Ascending aorta (tissue), 2 donors: ENCODE results near the gene ANKS3. TPM values are rescaled to one million over a fixed set of nuclear protein-coding genes. Genes with fewer than 3 reads are reported as not detected.
A peak's percentile ranks its signal among the peaks of the same experiment; 100 is the strongest.

Experiments
- DNase-seq, 2 donors: peaks; one replicate each; pipeline ENCODE4 v3.0.0-alpha.2; 2019; ENCODE audit warnings: low spot score in 2 of 2
- H3K27ac ChIP-seq, 2 donors: fragments of 200-600 bp; sonication (generic); one replicate each; pipeline ENCODE4 v1.5.1; 2016 to 2017; ENCODE audit warnings: mild to moderate bottlenecking in 1 of 2
- H3K27me3 ChIP-seq: fragments of 200-600 bp; sonication (generic); one replicate; pipeline ENCODE4 v1.5.1; 2017
- H3K36me3 ChIP-seq, 2 donors: fragments of 200-600 bp; sonication (generic); one replicate each; pipeline ENCODE4 v1.5.1; 2016
- H3K4me1 ChIP-seq, 2 donors: fragments of 200-600 bp; sonication (generic); one replicate each; pipeline ENCODE4 v1.5.1; 2016 to 2017; ENCODE audit warnings: mild to moderate bottlenecking in 1 of 2
- H3K4me3 ChIP-seq, 2 donors: fragments of 200-600 bp; sonication (generic); one replicate each; pipeline ENCODE4 v1.5.1; 2016 to 2017; ENCODE audit warnings: mild to moderate bottlenecking in 1 of 2
- H3K9me3 ChIP-seq, 2 donors: fragments of 200-600 bp; sonication (generic); one replicate each; pipeline ENCODE4 v1.5.1; 2016
- CTCF ChIP-seq, 3 experiments: fragments of 200-600 bp in 2 of 3; fragments of 450-650 bp in 1 of 3; sonication (generic) in 2 of 3; IDR thresholded peaks; one replicate each; pipeline ENCODE4 v1.5.1; 2016 to 2019; ENCODE audit warnings: antibody characterized with exemption in 3 of 3, mild to moderate bottlenecking in 1 of 3, moderate library complexity in 1 of 3
- intact Hi-C: fragments of 100-400 bp; cut with DNase I; formaldehyde crosslinking; loops from one replicate; pipeline ENCODE4 v1.15.1; 2023
- total RNA-seq: library from RNA; depleted of rRNA; stranded (reverse); fragments of >200 nt; gene quantifications from one replicate; pipeline ENCODE4 v1.1.0, GENCODE V29; 2016

The ANKS3 gene
- total RNA-seq, 1 donor from 2014 or later: 55.9 TPM

GRCh38 chr16:4680673-4681470 lies 53.2 kb downstream of the ANKS3 start:
- Histone ChIP-seq H3K9me3 (no peaks in the 10 kb centered on the region), H3K27ac (peak overlapping the region in 1 of 2 donors; percentile 62), H3K4me1 (no peaks in the 10 kb centered on the region), H3K36me3 (peaks cover 71 to 84% of the 10 kb centered on the region in 2 donors), H3K27me3 (no peaks in the 10 kb centered on the region), H3K4me3 (no peak overlapping the region)
- no peak for DNase-seq
- no peak for TF ChIP-seq CTCF (IDR thresholded peaks at IDR 0.05)
- intact Hi-C loops: no loop called here

GRCh38 chr16:4679850-4680636 lies 54.0 kb downstream of the ANKS3 start:
- Histone ChIP-seq H3K4me3 (no peak overlapping the region), H3K4me1 (no peaks in the 10 kb centered on the region), H3K9me3 (no peaks in the 10 kb centered on the region), H3K27me3 (no peaks in the 10 kb centered on the region), H3K27ac (peak overlapping the region in 1 of 2 donors; percentile 62), H3K36me3 (peaks cover 65 to 81% of the 10 kb centered on the region in 2 donors)
- no peak for DNase-seq
- no peak for TF ChIP-seq CTCF (IDR thresholded peaks at IDR 0.05)
- intact Hi-C loops: no loop called here

- peak overlapping the region in 1 of 2 donors; percentile 62 for H3K27ac ChIP-seq
- no peak overlapping the region for H3K4me3 ChIP-seq
- no peaks in the 10 kb centered on the region for H3K4me1 ChIP-seq
- intact Hi-C loops: no loop called here
- TF ChIP-seq CTCF (IDR thresholded peaks at IDR 0.05): no peak
- no peaks in the 10 kb centered on the region for H3K27me3 ChIP-seq
- peaks cover 57 to 74% of the 10 kb centered on the region in 2 donors for H3K36me3 ChIP-seq
- DNase-seq: no peak
- no peaks in the 10 kb centered on the region for H3K9me3 ChIP-seq
Observed at GRCh38 chr16:4679156-4679849, 54.8 kb downstream of the ANKS3 start.

- no peaks in the 10 kb centered on the region for H3K27me3 ChIP-seq
- peaks cover 53 to 71% of the 10 kb centered on the region in 2 donors for H3K36me3 ChIP-seq
- no peaks in the 10 kb centered on the region for H3K4me1 ChIP-seq
- intact Hi-C loops: no loop called here
- H3K27ac ChIP-seq: no peak overlapping the region
- no peak for DNase-seq
- H3K9me3 ChIP-seq: no peaks in the 10 kb centered on the region
- TF ChIP-seq CTCF (IDR thresholded peaks at IDR 0.05): no peak
- no peak overlapping the region for H3K4me3 ChIP-seq
Observed at GRCh38 chr16:4678596-4678995, 55.5 kb downstream of the ANKS3 start.

- H3K4me1 ChIP-seq: no peaks in the 10 kb centered on the region
- H3K27ac ChIP-seq: no peak overlapping the region
- DNase-seq: no peak
- intact Hi-C loops: no loop called here
- no peak overlapping the region for H3K4me3 ChIP-seq
- no peaks in the 10 kb centered on the region for H3K9me3 ChIP-seq
- no peak for TF ChIP-seq CTCF (IDR thresholded peaks at IDR 0.05)
- peaks cover 53 to 72% of the 10 kb centered on the region in 2 donors for H3K36me3 ChIP-seq
- H3K27me3 ChIP-seq: no peaks in the 10 kb centered on the region
Observed at GRCh38 chr16:4677994-4678393, 56.1 kb downstream of the ANKS3 start.
